ENCODE results near the gene GPSM1. TPM values are rescaled to one million over a fixed set of nuclear protein-coding genes. Genes with fewer than 3 reads are reported as not detected.
A peak's percentile ranks its signal among the peaks of the same experiment; 100 is the strongest.

Gene GPSM1
- total and polyA plus RNA-seq, 4 donors, result 0.11 to 2.9 (median 1.6) TPM

DNA sequence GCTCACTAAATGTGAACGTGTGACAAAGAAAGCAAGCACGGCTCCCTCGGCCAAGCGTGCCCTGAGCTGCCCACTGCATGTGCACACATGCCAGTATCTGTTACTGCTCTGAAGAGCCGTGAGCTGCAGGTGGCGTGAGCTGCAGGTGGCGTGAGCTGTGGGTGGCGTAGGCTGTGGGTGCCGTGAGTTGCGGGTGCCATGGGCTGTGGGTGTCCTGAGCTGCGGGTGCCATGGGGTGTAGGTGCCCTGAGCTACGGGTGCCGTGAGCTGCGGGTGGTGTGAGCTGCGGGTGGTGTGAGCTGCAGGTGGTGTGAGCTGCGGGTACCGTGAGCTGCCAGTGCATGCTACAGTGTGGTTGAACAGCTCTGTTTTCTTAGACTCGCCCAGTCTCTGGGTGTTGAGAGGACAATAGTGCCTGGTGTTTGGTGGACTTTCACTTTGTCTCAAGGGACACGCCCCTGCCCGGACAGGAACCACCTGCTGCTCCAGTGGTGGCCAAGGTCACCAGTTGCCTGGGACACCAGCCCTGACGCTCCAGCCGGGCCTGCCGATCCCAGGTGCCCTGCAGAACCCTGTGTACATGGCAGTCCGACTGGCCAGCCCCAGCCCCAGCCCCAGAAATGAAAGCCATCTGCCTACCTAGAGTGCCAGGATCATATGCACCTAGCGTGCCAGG, 30.2 kb upstream of the GPSM1 start:
- no peaks in the 10 kb centered on the region for H3K36me3 ChIP-seq (ENCODE audit: control insufficient read depth in 4 of 4, insufficient read depth in 3 of 4, low read depth in 1 of 4, low read length in 3 of 4)
- DNase-seq (ENCODE audit: low spot score), result no peak
- WGBS, result 61% methylated on average over 25 of the region's 25 CpGs
- no peaks in the 10 kb centered on the region for H3K9me3 ChIP-seq (ENCODE audit: control insufficient read depth in 4 of 4, low read length in 3 of 4)
- peak overlapping the region; percentile 71 to 85 for H3K27ac ChIP-seq (ENCODE audit: low read depth in 1 of 2, low read length in 2 of 2)
- H3K4me1 ChIP-seq (ENCODE audit: control insufficient read depth in 4 of 4, insufficient read depth in 4 of 4, low read length in 3 of 4), result peaks cover 0 to 12% (median 0%) of the 10 kb centered on the region in 4 donors
- no peak overlapping the region for H3K4me3 ChIP-seq (ENCODE audit: low read depth in 1 of 3, low read length in 3 of 3)
- H3K9ac ChIP-seq (ENCODE audit: low read depth in 1 of 2, low read length in 2 of 2), result no peak overlapping the region
- H3K27me3 ChIP-seq (ENCODE audit: control insufficient read depth in 4 of 4, insufficient read depth in 4 of 4, low read length in 3 of 4), result no peaks in the 10 kb centered on the region
- TF ChIP-seq, protein P1, sequence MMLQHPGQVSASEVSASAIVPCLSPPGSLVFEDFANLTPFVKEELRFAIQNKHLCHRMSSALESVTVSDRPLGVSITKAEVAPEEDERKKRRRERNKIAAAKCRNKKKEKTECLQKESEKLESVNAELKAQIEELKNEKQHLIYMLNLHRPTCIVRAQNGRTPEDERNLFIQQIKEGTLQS (IDR thresholded peaks at IDR 0.05), result no peak
- TF ChIP-seq RXRA (IDR thresholded peaks at IDR 0.05) (peak in 1 of 2 donors; percentile 31), CTCF (IDR thresholded peaks at IDR 0.05; ENCODE audit: low read depth, low read length, missing input control) (no peak), HNF4A (conservative IDR thresholded peaks at IDR 0.05) (peak; percentile 29 to 56), SP1 (IDR thresholded peaks at IDR 0.05) (peak; percentile 71)

- WGBS, result 87% methylated on average over 26 of the region's 26 CpGs
- TF ChIP-seq, protein P2, sequence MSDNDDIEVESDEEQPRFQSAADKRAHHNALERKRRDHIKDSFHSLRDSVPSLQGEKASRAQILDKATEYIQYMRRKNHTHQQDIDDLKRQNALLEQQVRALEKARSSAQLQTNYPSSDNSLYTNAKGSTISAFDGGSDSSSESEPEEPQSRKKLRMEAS (IDR thresholded peaks at IDR 0.05), result no peak
- no peak for TF ChIP-seq JUND (IDR thresholded peaks at IDR 0.05)
- TF ChIP-seq RAD21 (IDR thresholded peaks at IDR 0.05), result no peak
- no peak for TF ChIP-seq HNF4G (IDR thresholded peaks at IDR 0.05)
- TF ChIP-seq NR2F2 (IDR thresholded peaks at IDR 0.05), result no peak
- no peak for TF ChIP-seq SP1 (IDR thresholded peaks at IDR 0.05)
- TF ChIP-seq, protein P1 (IDR thresholded peaks at IDR 0.05), result no peak
- no peak for TF ChIP-seq GABPA (IDR thresholded peaks at IDR 0.05 in 1 of 2, conservative IDR thresholded peaks at IDR 0.05 in 1 of 2)
- TF ChIP-seq ZBTB33 (IDR thresholded peaks at IDR 0.05), result no peak
- TF ChIP-seq CTCF (IDR thresholded peaks at IDR 0.05; ENCODE audit: low read depth, low read length, missing input control), result no peak
- no peak for TF ChIP-seq HNF4A (conservative IDR thresholded peaks at IDR 0.05)
- TF ChIP-seq TAF1 (conservative IDR thresholded peaks at IDR 0.05), result no peak
- TF ChIP-seq, protein P3, sequence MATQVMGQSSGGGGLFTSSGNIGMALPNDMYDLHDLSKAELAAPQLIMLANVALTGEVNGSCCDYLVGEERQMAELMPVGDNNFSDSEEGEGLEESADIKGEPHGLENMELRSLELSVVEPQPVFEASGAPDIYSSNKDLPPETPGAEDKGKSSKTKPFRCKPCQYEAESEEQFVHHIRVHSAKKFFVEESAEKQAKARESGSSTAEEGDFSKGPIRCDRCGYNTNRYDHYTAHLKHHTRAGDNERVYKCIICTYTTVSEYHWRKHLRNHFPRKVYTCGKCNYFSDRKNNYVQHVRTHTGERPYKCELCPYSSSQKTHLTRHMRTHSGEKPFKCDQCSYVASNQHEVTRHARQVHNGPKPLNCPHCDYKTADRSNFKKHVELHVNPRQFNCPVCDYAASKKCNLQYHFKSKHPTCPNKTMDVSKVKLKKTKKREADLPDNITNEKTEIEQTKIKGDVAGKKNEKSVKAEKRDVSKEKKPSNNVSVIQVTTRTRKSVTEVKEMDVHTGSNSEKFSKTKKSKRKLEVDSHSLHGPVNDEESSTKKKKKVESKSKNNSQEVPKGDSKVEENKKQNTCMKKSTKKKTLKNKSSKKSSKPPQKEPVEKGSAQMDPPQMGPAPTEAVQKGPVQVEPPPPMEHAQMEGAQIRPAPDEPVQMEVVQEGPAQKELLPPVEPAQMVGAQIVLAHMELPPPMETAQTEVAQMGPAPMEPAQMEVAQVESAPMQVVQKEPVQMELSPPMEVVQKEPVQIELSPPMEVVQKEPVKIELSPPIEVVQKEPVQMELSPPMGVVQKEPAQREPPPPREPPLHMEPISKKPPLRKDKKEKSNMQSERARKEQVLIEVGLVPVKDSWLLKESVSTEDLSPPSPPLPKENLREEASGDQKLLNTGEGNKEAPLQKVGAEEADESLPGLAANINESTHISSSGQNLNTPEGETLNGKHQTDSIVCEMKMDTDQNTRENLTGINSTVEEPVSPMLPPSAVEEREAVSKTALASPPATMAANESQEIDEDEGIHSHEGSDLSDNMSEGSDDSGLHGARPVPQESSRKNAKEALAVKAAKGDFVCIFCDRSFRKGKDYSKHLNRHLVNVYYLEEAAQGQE (IDR thresholded peaks at IDR 0.05), result no peak
- no peak for TF ChIP-seq YY1 (IDR thresholded peaks at IDR 0.05)
- no peak for DNase-seq (ENCODE audit: low spot score)
These were observed 29.3 kb upstream of the GPSM1 start for GRCh38 chr9:136297766-136298735.

More at GRCh38 chr9:136297766-136298735, 29.3 kb upstream of the GPSM1 start:
- H3K9me3 ChIP-seq (ENCODE audit: control insufficient read depth in 4 of 4, low read length in 3 of 4), result no peaks in the 10 kb centered on the region
- H3K9ac ChIP-seq (ENCODE audit: low read depth in 1 of 2, low read length in 2 of 2), result no peak overlapping the region
- no peaks in the 10 kb centered on the region for H3K36me3 ChIP-seq (ENCODE audit: control insufficient read depth in 4 of 4, insufficient read depth in 3 of 4, low read depth in 1 of 4, low read length in 3 of 4)
- no peaks in the 10 kb centered on the region for H3K27me3 ChIP-seq (ENCODE audit: control insufficient read depth in 4 of 4, insufficient read depth in 4 of 4, low read length in 3 of 4)
- no peak overlapping the region for H3K4me3 ChIP-seq (ENCODE audit: low read depth in 1 of 3, low read length in 3 of 3)
- no peak overlapping the region for H3K27ac ChIP-seq (ENCODE audit: low read depth in 1 of 2, low read length in 2 of 2)
- peaks cover 0 to 12% (median 0%) of the 10 kb centered on the region in 4 donors for H3K4me1 ChIP-seq (ENCODE audit: control insufficient read depth in 4 of 4, insufficient read depth in 4 of 4, low read length in 3 of 4)

All from liver (tissue), 9 donors.